CD1c-positive myeloid dendritic cell (primary cell): ENCODE results near the gene C2orf78.
A peak's percentile ranks its signal among the peaks of the same experiment; 100 is the strongest.
"Not testable (repeated sequence)": the region's sequence is repeated elsewhere in the genome, so short reads cannot be mapped to it uniquely, and the experiment has no call there.

Experiments
- DNase-seq: peaks from one replicate; pipeline ENCODE4 v3.0.0-alpha.2; 2016; ENCODE audit errors: extremely low spot score

C2orf78 gene

GRCh38 chr2:73783883-73784282 lies at the start of gene C2orf78:
C2orf78 (plus strand) TSS chr2:73784183; CDS start chr2:73784310, 127 bp downstream.
- not testable (repeated sequence) for DNase-seq

- no peak for DNase-seq
These were observed 47.6 kb upstream of the C2orf78 start for GRCh38 chr2:73736378-73736777.

- peak; percentile 96 for DNase-seq
These were observed 46.9 kb upstream of the C2orf78 start, which contains the start of gene TPRKB for GRCh38 chr2:73736855-73737779. TPRKB (minus strand) TSS chr2:73737345; CDS start chr2:73734569, 2,776 bp downstream.

- no peak for DNase-seq
These were observed 44.9 kb upstream of the C2orf78 start for GRCh38 chr2:73739101-73739500.

GRCh38 chr2:73740767-73741166 lies 43.2 kb upstream of the C2orf78 start:
- DNase-seq = no peak

GRCh38 chr2:73746015-73746876 lies 37.7 kb upstream of the C2orf78 start:
- DNase-seq = no peak

GRCh38 chr2:73746877-73747208 lies 37.1 kb upstream of the C2orf78 start:
- no peak for DNase-seq

- DNase-seq = no peak
These were observed 34.7 kb upstream of the C2orf78 start for GRCh38 chr2:73749314-73749713.

GRCh38 chr2:73754332-73754731 lies 29.7 kb upstream of the C2orf78 start:
- not testable (repeated sequence) for DNase-seq

- DNase-seq = no peak
These were observed 24.7 kb upstream of the C2orf78 start for GRCh38 chr2:73759285-73759764.

- no peak for DNase-seq
These were observed 24.1 kb upstream of the C2orf78 start for GRCh38 chr2:73759904-73760303.

GRCh38 chr2:73762571-73762970 lies 21.4 kb upstream of the C2orf78 start:
- DNase-seq = no peak

- no peak for DNase-seq
These were observed 19.0 kb upstream of the C2orf78 start for GRCh38 chr2:73764945-73765344.

GRCh38 chr2:73766349-73766748 lies 17.6 kb upstream of the C2orf78 start:
- no peak for DNase-seq

GRCh38 chr2:73766994-73767393 lies 17.0 kb upstream of the C2orf78 start:
- DNase-seq = no peak

GRCh38 chr2:73770725-73771124 lies 13.3 kb upstream of the C2orf78 start:
- DNase-seq = no peak

GRCh38 chr2:73772819-73773218 lies 11.2 kb upstream of the C2orf78 start:
- DNase-seq = no peak

- no peak for DNase-seq
These were observed 7.6 kb upstream of the C2orf78 start for GRCh38 chr2:73776381-73776780.

- no peak for DNase-seq
These were observed 7.0 kb upstream of the C2orf78 start for GRCh38 chr2:73776869-73777519.

GRCh38 chr2:73778867-73779466 lies 5.0 kb upstream of the C2orf78 start:
- DNase-seq = not testable (repeated sequence)

- DNase-seq = peak; percentile 99
These were observed 4.3 kb upstream of the C2orf78 start, which contains the start of gene DUSP11 for GRCh38 chr2:73779467-73780236. DUSP11 (minus strand) TSS chr2:73780103; CDS start chr2:73779974, 129 bp downstream.
